Activated naive CD4-positive, alpha-beta T cell (primary cell): ENCODE results near the gene RALGPS1.

Experiments used
- DNase-seq, 4 experiments: peaks; one replicate each; lab custom pipeline; 2025; lab: John Stamatoyannopoulos, UW

Gene RALGPS1

DNA sequence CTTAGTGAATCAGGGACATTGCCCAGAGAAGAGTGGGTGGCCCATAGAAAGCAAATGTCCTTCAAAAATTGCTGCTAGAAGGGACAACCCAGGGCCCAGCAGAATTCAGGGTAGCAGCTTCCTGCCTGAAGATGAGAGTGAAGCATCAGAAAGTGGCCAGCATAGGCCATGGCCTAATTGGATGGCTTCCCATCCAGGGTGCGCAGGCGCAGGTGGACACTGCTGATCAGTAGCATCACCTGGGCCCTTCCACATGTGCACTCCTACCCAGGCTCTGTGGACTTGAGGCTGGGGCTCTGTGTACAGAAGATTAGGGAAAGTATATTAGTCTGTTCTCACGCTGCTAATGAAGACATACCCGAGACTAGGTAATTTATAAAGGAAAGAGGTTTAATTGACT lies 291.4 kb downstream of the RALGPS1 start:
- no peak for DNase-seq

GRCh38 chr9:127206666-127207065 lies 292.1 kb downstream of the RALGPS1 start:
- no peak for DNase-seq

DNA sequence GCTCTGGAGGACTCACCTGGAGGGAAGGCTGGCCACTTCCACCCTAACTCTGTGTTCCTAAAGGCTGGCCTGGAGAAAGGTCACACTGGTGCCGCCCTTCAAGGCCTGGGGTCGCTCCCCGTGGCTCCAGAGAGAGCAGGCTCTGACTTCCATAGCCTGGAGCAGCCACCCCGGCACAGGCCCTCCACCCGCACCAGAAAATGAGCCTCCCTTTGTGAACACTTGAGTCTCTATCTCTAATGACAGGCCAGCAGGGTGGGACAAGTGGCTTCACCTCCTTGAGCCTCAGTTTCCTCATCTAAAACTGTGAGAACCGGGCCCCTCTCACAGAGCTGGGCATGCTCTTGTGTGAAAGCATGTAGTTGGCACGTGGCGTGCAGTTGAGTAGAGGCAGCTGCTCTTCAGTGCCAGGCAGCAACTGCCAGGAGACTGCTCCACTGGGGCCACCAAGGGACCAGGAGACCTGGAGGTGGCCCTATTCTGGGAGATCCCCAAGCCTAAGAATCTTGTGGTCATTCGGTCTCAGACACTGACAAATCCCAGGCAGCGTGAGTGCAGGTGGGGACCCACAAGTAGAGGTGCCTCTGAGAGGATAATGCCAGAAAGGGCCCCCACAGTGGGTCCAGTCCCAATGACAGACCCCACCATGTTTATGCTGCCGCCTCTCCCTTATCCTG lies 293.3 kb downstream of the RALGPS1 start:
- no peak for DNase-seq

- no peak for DNase-seq
Measured at GRCh38 chr9:127208416-127208815, 293.8 kb downstream of the RALGPS1 start.

GRCh38 chr9:127209220-127209619 lies 294.6 kb downstream of the RALGPS1 start:
- no peak for DNase-seq

DNA sequence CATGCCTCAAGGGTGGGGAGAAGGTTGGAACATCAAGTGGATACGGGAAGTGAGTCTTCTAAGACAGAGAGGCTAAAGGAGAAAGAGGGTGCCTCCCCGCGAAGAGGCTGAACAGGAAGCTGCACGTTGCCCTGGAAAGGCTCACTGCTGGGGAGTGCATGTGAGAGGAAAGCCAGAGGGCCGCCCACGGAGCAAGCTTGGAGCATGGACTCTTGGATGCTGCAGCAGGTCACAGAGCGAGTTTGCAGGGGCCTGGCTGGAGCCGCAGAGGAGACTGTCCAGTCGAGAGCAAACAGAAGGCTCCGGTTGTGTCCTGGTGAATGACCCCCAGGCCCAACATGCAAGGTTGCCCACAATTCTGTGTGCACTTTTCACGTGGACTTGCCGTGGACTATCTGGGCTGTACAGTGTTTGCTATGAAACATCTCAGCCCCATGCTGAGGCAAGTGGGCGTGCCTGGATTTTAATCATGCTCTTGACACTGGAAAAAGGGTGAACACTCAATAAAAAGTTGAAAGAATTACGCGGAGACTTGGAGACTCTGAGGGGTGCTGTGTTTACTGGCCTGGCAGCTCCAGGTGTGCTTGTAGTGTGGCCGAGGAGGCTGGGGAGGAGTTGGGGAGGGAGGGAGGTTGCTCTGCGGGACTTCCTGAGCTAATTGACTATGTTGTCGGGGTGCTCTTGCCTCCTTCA lies 295.5 kb downstream of the RALGPS1 start:
- no peak for DNase-seq

- no peak for DNase-seq
Measured at GRCh38 chr9:127210851-127211730, 296.5 kb downstream of the RALGPS1 start.

- no peak for DNase-seq
Measured at GRCh38 chr9:127211983-127212382, 297.4 kb downstream of the RALGPS1 start.

DNA sequence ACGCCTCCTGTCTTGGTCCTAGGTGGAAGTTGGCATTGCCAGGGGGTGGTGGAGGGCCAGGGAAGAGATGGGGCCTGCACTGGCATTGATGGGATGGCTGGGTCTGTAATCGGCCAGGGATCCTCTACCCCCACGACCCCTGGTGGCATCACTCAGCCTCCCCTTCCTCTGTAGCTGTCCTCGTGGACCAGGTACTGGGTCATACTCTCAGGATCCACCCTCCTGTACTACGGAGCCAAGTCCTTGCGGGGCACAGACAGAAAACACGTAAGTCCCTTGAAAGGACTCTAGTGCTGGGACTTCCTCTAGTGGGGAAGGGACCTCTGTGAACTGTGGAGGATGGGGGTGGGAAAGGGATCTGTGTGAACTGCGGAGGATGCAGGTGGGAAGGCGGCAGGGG lies 297.9 kb downstream of the RALGPS1 start:
- DNase-seq: no peak

- no peak for DNase-seq
Measured at GRCh38 chr9:127213859-127214258, 299.3 kb downstream of the RALGPS1 start.

DNA sequence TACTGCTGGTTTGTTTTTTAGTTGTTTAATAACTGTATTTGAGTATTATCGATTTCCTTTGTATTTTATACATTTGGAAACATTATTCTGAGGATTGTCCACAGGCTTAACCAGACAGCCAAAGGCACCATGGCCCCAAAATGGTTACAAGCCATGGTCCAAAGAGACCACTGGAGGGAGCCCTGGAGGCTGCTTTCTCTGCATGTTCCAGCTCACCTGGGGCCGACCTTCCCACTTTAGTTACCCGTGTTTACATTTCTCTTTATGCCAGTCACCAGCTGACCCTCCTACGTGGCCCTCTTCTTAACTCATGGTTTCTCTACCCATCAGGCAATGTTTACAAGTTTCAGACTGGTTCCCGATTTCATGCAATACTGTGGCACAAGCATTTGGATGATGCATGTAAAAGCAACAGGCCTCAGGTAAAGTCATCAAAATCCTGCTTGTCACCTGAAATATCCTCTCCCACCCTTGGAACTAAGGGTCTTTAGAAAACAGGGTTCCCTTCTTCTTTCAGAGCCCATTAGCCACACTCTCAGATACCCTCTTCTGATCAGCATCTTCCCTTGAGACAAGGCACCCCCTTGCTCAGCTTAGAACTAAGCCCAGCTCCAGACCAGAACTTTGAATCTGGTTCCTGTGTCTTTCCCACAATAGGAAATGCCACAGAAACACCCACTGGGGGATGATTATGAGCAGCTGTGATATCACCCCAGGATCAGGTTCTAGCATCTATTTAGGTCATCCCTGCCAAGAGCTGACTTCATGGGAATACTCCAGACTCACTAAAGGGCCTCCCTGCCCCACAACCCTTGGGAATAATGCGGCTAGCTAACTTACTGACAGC lies 300.1 kb downstream of the RALGPS1 start:
- DNase-seq: peak in 2 of 4 experiments; percentile 17 to 44

- no peak for DNase-seq
Measured at GRCh38 chr9:127215268-127216209, 301.0 kb downstream of the RALGPS1 start.

DNA sequence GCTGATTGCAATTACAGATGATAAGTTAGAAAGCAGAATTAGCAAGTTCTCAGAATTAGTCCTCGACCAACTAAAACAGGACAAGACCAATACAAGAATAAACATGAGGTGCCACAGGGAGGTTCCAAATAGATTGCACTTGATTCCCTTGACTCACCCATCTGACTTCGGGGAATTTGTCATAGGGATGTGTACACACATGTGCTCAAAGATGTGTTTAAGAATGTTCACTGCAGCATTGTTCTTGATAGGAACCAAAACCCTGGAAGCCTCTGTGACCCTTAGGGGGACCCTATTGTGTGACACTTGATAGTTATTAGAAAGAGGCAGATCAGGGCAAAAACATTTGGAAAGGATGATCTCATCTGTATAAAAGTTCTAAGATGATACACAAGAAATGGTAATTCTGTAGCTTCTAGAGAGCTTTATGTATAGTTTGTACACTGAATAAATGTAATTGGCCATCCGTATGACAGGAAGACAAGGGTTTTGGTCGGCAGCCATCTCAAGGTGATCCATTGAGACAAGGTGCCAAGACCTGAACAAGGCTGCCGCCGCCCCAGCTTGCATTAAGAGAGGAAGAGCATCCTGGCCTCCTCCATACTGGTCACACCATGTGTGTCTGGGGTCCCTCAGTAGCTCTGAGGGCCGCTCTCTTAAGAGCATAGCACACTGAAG lies 301.8 kb downstream of the RALGPS1 start:
- no peak for DNase-seq

- DNase-seq: no peak
Measured at GRCh38 chr9:127216888-127217217, 302.3 kb downstream of the RALGPS1 start.

DNA sequence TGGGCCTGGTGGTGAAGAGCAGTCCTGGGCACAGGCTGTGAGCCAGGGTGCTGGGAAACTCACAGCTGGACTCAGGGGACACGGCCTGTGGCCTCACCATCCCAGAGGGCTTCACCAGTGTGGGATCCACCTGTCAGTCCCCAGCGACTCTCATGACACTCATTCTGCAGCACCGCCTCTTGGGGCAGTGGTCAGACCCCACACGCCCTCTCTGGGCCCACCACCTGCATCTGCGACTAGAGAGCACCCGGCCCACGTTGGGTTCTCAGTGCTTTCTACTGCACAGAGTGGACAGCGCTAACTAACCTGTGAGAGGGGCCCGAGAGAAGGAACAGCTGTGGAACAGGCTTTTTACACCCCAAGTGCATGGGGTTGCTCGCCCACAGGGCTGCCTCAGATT lies 304.2 kb downstream of the RALGPS1 start:
- DNase-seq: no peak

- no peak for DNase-seq
Measured at GRCh38 chr9:127219520-127219919, 304.9 kb downstream of the RALGPS1 start.

DNA sequence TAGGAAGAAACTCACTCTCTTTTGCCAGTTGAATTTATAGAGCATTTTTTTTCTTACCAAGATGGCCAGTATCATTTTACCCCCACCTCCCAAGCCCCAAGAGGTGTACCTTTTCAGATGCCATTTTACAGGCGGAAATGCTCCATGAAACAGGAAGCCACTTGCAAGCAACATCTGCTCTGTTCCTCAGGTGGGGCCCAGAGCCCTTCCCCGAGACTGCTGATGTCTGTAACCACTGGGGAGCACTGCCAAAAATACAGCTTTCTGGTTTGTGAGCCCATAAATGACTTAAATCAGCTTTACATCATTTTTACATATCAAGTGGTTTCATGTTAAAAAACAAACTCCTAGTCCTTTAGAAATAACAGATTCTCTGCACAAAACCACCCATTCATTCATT lies 307.1 kb downstream of the RALGPS1 start:
- DNase-seq: no peak

GRCh38 chr9:127222388-127223095 lies 308.0 kb downstream of the RALGPS1 start:
- no peak for DNase-seq

GRCh38 chr9:127223266-127223665 lies 308.7 kb downstream of the RALGPS1 start:
- DNase-seq: no peak

DNA sequence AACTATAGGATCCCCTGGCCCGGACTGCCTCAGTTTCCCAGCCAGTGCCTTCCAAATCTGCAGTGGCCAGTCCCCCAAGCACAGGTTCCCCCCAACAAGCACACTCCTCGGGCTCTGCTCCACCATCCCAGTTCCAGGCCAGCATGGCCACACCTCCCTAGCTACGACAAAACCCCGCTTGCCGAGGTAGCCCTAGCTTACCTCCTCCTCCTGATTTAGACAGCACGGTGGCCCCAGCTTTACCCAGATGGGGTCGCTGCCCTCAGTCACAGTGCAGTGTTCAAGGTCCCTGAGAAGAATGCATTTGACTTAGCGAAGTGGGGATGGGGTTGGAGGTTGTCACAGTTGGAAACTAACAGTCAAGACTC lies 309.2 kb downstream of the RALGPS1 start:
- DNase-seq: no peak
